ENCODE measurements around the gene TMEM81. TPM values are rescaled to one million over a fixed set of nuclear protein-coding genes. Genes with fewer than 3 reads are reported as not detected.
A peak's percentile ranks its signal among the peaks of the same experiment; 100 is the strongest.

Gene TMEM81
- total and polyA plus RNA-seq, 2 donors from 2014 or later: 1.7 to 6.1 TPM

DNA sequence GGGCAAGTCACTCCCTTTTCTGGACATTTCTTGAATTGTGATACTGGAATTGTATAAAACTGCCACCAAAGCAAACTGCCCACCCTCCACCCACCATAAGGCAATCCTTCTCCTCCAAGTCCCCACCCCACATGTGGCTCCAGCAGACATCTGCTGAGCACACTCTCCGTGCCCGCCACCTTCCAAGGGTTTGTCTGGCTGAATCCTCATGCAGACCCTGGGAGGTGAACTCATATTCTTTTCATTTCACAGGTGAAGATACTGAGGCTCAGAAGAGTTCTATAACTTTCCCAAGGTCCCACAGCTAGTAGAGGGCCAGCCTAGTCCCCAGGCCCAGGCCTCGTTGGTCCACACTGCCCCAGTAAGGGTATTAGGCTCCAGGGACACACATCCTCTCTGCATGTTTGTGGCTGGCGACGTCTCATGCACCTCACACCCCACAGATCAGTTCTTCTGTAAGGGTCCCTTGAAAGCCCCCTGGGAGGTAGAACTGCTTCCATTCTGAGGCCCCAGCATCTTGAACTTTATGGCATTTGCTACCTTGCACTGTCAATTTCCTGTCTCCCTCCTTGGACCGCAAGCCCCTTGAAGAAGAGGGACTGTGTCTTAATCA, 27.2 kb downstream of the TMEM81 start:
- intact Hi-C loops (cut with DNase I): no loop called here
- Histone ChIP-seq H3K4me3 (ENCODE audit: low read length in 3 of 3) (no peak overlapping the region), H3K27ac (ENCODE audit: low read depth in 2 of 2, low read length in 2 of 2) (no peak overlapping the region), H3K4me1 (ENCODE audit: control insufficient read depth in 2 of 3, insufficient read depth in 2 of 3, low read depth in 1 of 3, low read length in 3 of 3) (peaks cover 0 to 10% (median 0%) of the 10 kb centered on the region in 3 donors), H3K27me3 (ENCODE audit: control insufficient read depth, insufficient read depth, low read length) (no peaks in the 10 kb centered on the region), H3K9me3 (ENCODE audit: control insufficient read depth in 2 of 3, insufficient read depth in 1 of 3, low read length in 3 of 3) (no peaks in the 10 kb centered on the region), H3K9ac (ENCODE audit: low read length in 3 of 3) (no peak overlapping the region), H3K36me3 (ENCODE audit: control insufficient read depth in 2 of 3, insufficient read depth in 3 of 3, low read length in 3 of 3) (no peaks in the 10 kb centered on the region)
- no peak for DNase-seq
- FAIRE-seq: no peak
- TF ChIP-seq, protein P1, sequence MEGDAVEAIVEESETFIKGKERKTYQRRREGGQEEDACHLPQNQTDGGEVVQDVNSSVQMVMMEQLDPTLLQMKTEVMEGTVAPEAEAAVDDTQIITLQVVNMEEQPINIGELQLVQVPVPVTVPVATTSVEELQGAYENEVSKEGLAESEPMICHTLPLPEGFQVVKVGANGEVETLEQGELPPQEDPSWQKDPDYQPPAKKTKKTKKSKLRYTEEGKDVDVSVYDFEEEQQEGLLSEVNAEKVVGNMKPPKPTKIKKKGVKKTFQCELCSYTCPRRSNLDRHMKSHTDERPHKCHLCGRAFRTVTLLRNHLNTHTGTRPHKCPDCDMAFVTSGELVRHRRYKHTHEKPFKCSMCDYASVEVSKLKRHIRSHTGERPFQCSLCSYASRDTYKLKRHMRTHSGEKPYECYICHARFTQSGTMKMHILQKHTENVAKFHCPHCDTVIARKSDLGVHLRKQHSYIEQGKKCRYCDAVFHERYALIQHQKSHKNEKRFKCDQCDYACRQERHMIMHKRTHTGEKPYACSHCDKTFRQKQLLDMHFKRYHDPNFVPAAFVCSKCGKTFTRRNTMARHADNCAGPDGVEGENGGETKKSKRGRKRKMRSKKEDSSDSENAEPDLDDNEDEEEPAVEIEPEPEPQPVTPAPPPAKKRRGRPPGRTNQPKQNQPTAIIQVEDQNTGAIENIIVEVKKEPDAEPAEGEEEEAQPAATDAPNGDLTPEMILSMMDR (IDR thresholded peaks at IDR 0.05; ENCODE audit: borderline replicate concordance, extremely low read depth, insufficient read depth): no peak

- intact Hi-C loops (cut with DNase I): no loop called here
- Histone ChIP-seq H3K27me3 (ENCODE audit: control insufficient read depth, insufficient read depth, low read length) (no peaks in the 10 kb centered on the region), H3K27ac (ENCODE audit: low read depth in 2 of 2, low read length in 2 of 2) (no peak overlapping the region), H3K4me3 (ENCODE audit: low read length in 3 of 3) (no peak overlapping the region), H3K9ac (ENCODE audit: low read length in 3 of 3) (no peak overlapping the region), H3K9me3 (ENCODE audit: control insufficient read depth in 2 of 3, insufficient read depth in 1 of 3, low read length in 3 of 3) (no peaks in the 10 kb centered on the region), H3K36me3 (ENCODE audit: control insufficient read depth in 2 of 3, insufficient read depth in 3 of 3, low read length in 3 of 3) (no peaks in the 10 kb centered on the region), H3K4me1 (ENCODE audit: control insufficient read depth in 2 of 3, insufficient read depth in 2 of 3, low read depth in 1 of 3, low read length in 3 of 3) (peaks cover 0 to 10% (median 0%) of the 10 kb centered on the region in 3 donors)
- DNase-seq (peak in 1 of 5 donors; percentile 39), FAIRE-seq (no peak)
- TF ChIP-seq, protein P1 (IDR thresholded peaks at IDR 0.05; ENCODE audit: borderline replicate concordance, extremely low read depth, insufficient read depth): no peak
Measured at GRCh38 chr1:205056188-205056611, 28.1 kb downstream of the TMEM81 start.

DNA sequence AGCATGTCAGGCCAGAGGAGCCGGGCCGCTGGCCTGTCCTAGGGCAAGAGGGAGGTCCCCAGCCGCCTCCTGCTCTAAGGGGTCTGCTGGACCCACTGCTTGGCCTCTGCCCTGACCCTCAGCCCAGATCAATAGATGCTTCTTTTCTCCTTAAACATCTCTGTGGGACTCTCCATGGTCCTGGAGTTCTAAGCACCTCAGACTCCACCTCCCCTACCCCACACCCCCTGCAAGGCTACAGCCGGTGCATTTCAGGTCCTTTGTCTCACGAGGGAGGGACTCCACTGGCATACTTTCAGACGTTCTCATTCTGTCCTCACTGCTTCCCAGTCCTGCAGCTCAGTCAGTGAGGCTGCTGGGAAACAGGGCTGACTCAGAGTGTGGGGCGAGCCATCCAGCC, 30.2 kb downstream of the TMEM81 start:
- Histone ChIP-seq H3K4me1 (ENCODE audit: control insufficient read depth in 2 of 3, insufficient read depth in 2 of 3, low read depth in 1 of 3, low read length in 3 of 3) (peaks cover 0 to 2% (median 0%) of the 10 kb centered on the region in 3 donors), H3K9me3 (ENCODE audit: control insufficient read depth in 2 of 3, insufficient read depth in 1 of 3, low read length in 3 of 3) (no peaks in the 10 kb centered on the region), H3K9ac (ENCODE audit: low read length in 3 of 3) (no peak overlapping the region), H3K27me3 (ENCODE audit: control insufficient read depth, insufficient read depth, low read length) (no peaks in the 10 kb centered on the region), H3K4me3 (ENCODE audit: low read length in 3 of 3) (no peak overlapping the region), H3K36me3 (ENCODE audit: control insufficient read depth in 2 of 3, insufficient read depth in 3 of 3, low read length in 3 of 3) (no peaks in the 10 kb centered on the region), H3K27ac (ENCODE audit: low read depth in 2 of 2, low read length in 2 of 2) (no peak overlapping the region)
- FAIRE-seq (no peak), DNase-seq (no peak)
- intact Hi-C loops (cut with DNase I): no loop called here
- TF ChIP-seq, protein P1 (IDR thresholded peaks at IDR 0.05; ENCODE audit: borderline replicate concordance, extremely low read depth, insufficient read depth): no peak

DNA sequence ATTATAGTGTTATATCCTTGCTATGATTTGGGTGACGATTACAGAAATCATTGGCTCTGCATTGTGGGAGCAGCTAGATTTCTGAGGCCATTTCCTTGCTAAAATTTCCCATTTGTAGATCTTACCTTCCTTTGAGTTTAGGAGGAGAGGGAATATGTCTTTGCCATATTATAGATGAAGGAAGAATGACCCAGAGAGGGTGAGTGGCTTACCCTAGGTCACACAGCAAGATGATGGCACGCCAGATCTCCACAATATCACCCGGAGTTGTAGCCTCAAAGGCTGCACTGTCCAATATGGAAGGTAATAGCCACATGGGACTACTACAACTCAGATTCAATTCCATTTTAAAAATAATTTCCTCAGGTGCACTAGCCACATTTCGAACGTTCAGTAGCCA, 31.0 kb downstream of the TMEM81 start:
- intact Hi-C loops (cut with DNase I): no loop called here
- no peak for FAIRE-seq
- Histone ChIP-seq H3K36me3 (ENCODE audit: control insufficient read depth in 2 of 3, insufficient read depth in 3 of 3, low read length in 3 of 3) (no peaks in the 10 kb centered on the region), H3K4me1 (ENCODE audit: control insufficient read depth in 2 of 3, insufficient read depth in 2 of 3, low read depth in 1 of 3, low read length in 3 of 3) (no peaks in the 10 kb centered on the region), H3K4me3 (ENCODE audit: low read length in 3 of 3) (no peak overlapping the region), H3K9me3 (ENCODE audit: control insufficient read depth in 2 of 3, insufficient read depth in 1 of 3, low read length in 3 of 3) (no peaks in the 10 kb centered on the region), H3K9ac (ENCODE audit: low read length in 3 of 3) (no peak overlapping the region), H3K27ac (ENCODE audit: low read depth in 2 of 2, low read length in 2 of 2) (no peak overlapping the region), H3K27me3 (ENCODE audit: control insufficient read depth, insufficient read depth, low read length) (no peaks in the 10 kb centered on the region)
- TF ChIP-seq, protein P1 (IDR thresholded peaks at IDR 0.05; ENCODE audit: borderline replicate concordance, extremely low read depth, insufficient read depth): no peak
- DNase-seq: no peak
